HG03139 (cell line): Measurements from ENCODE around the gene GPR61.

Experiments used
- ATAC-seq: cut with Tn5 transposase; IDR thresholded peaks from one replicate; pipeline ENCODE4 v1.9.1; 2021; ENCODE audit not compliant: unreplicated experiment

The GPR61 gene

GRCh38 chr1:109564194-109564878 lies 24.7 kb downstream of the GPR61 start:
- ATAC-seq: no peak

- ATAC-seq: no peak
Measured at GRCh38 chr1:109565241-109565640, 25.6 kb downstream of the GPR61 start.

- no peak for ATAC-seq
Measured at GRCh38 chr1:109566982-109567381, 27.3 kb downstream of the GPR61 start.

GRCh38 chr1:109567877-109568672 lies 28.4 kb downstream of the GPR61 start:
- no peak for ATAC-seq

- ATAC-seq: no peak
Measured at GRCh38 chr1:109569323-109569722, 29.7 kb downstream of the GPR61 start.

GRCh38 chr1:109570414-109570813 lies 30.7 kb downstream of the GPR61 start:
- no peak for ATAC-seq

- no peak for ATAC-seq
Measured at GRCh38 chr1:109573785-109574184, 34.1 kb downstream of the GPR61 start.

- ATAC-seq: no peak
Measured at GRCh38 chr1:109578947-109579443, 39.3 kb downstream of the GPR61 start.

GRCh38 chr1:109579491-109579890 lies 39.8 kb downstream of the GPR61 start:
- no peak for ATAC-seq

- ATAC-seq: no peak
Measured at GRCh38 chr1:109582021-109582420, 42.3 kb downstream of the GPR61 start.

- no peak for ATAC-seq
Measured at GRCh38 chr1:109584766-109585165, 45.1 kb downstream of the GPR61 start.

GRCh38 chr1:109586055-109586454 lies 46.4 kb downstream of the GPR61 start:
- ATAC-seq: no peak

- no peak for ATAC-seq
Measured at GRCh38 chr1:109589177-109589576, 49.5 kb downstream of the GPR61 start.

GRCh38 chr1:109589679-109590078 lies 50.0 kb downstream of the GPR61 start:
- ATAC-seq: no peak

GRCh38 chr1:109592916-109593315 lies 53.2 kb downstream of the GPR61 start:
- no peak for ATAC-seq

GRCh38 chr1:109595531-109595930 lies 55.9 kb downstream of the GPR61 start:
- ATAC-seq: no peak
